Suprapubic skin (tissue), 3 donors: ENCODE measurements around the gene TBC1D24.
"Not testable (repeated sequence)": the region's sequence is repeated elsewhere in the genome, so short reads cannot be mapped to it uniquely, and the experiment has no call there.

ENCODE experiments used
- POLR2A ChIP-seq, 2 donors: fragments of 450-650 bp; IDR thresholded peaks; one replicate each; pipeline ENCODE4 v1.6.1; 2017; ENCODE audit warnings: antibody characterized with exemption in 2 of 2, mild to moderate bottlenecking in 2 of 2, moderate library complexity in 2 of 2
- TF ChIP-seq, protein P1 (sequence below), 2 donors: fragments of 200-600 bp in 1 of 2; fragments of 450-650 bp in 1 of 2; sonication (generic) in 1 of 2; IDR thresholded peaks; one replicate each; pipeline ENCODE4 v1.5.1; 2016 to 2019; ENCODE audit warnings: antibody characterized with exemption in 2 of 2, mild to moderate bottlenecking in 1 of 2, moderate library complexity in 1 of 2

DNA sequence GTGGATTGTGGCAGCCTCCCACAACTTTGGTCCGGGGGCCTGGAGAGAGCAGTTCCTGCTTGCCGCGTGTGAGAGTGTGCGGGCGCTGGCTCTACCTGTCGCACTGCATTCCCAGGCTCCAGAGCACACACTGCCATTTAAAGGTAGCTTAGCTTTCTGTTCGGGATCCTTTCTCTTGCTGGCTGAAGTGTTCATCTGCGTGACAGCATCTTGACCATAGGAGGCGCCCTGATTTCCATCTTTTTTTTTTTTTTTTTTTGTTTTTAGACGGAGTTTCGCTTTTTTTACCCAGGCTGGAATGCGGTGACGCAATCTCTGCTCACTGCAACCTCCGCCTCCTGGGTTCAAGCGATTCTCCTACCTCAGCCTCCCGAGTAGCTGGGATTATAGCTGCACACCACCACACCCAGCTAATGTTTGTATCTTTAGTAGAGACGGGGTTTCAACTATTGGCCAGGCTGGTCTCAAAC is 76.5 kb downstream of the TBC1D24 start:
- TF ChIP-seq, protein P1, sequence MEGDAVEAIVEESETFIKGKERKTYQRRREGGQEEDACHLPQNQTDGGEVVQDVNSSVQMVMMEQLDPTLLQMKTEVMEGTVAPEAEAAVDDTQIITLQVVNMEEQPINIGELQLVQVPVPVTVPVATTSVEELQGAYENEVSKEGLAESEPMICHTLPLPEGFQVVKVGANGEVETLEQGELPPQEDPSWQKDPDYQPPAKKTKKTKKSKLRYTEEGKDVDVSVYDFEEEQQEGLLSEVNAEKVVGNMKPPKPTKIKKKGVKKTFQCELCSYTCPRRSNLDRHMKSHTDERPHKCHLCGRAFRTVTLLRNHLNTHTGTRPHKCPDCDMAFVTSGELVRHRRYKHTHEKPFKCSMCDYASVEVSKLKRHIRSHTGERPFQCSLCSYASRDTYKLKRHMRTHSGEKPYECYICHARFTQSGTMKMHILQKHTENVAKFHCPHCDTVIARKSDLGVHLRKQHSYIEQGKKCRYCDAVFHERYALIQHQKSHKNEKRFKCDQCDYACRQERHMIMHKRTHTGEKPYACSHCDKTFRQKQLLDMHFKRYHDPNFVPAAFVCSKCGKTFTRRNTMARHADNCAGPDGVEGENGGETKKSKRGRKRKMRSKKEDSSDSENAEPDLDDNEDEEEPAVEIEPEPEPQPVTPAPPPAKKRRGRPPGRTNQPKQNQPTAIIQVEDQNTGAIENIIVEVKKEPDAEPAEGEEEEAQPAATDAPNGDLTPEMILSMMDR (IDR thresholded peaks at IDR 0.05) = not testable (repeated sequence)
- TF ChIP-seq POLR2A (IDR thresholded peaks at IDR 0.05) = not testable (repeated sequence)
